Daoy (cell line): ENCODE results near the gene XRCC3. TPM values are rescaled to one million over a fixed set of nuclear protein-coding genes. Genes with fewer than 3 reads are reported as not detected.
"Not testable (repeated sequence)": the region's sequence is repeated elsewhere in the genome, so short reads cannot be mapped to it uniquely, and the experiment has no call there.

Experiments used
- DNase-seq: peaks from one replicate; pipeline ENCODE4 v3.0.0-alpha.2; 2015; ENCODE audit warnings: low read depth
- total RNA-seq: library from RNA; depleted of rRNA; stranded (reverse); fragments of >200 nt; shearing (Covaris generic); gene quantifications from 2 replicates; pipeline ENCODE4 v1.2.3, GENCODE V29; 2014

Gene XRCC3
- total RNA-seq, 1 experiment from 2014 or later, result 48.5 TPM

- no peak for DNase-seq
Measured at GRCh38 chr14:103694572-103695026, 20.7 kb downstream of the XRCC3 start.

GRCh38 chr14:103693515-103693914, 21.7 kb downstream of the XRCC3 start:
- DNase-seq, result no peak

GRCh38 chr14:103692871-103693270, 22.4 kb downstream of the XRCC3 start:
- DNase-seq, result no peak

GRCh38 chr14:103692159-103692558, 23.1 kb downstream of the XRCC3 start:
- no peak for DNase-seq

GRCh38 chr14:103691655-103692054, 23.6 kb downstream of the XRCC3 start:
- DNase-seq, result not testable (repeated sequence)

GRCh38 chr14:103690332-103690731, 24.9 kb downstream of the XRCC3 start:
- DNase-seq, result no peak

GRCh38 chr14:103688906-103689902, 26.0 kb downstream of the XRCC3 start:
- no peak for DNase-seq

- no peak for DNase-seq
Measured at GRCh38 chr14:103688441-103688840, 26.8 kb downstream of the XRCC3 start.

GRCh38 chr14:103687712-103688111, 27.5 kb downstream of the XRCC3 start:
- no peak for DNase-seq

- DNase-seq, result no peak
Measured at GRCh38 chr14:103686831-103687485, 28.3 kb downstream of the XRCC3 start.

- DNase-seq, result no peak
Measured at GRCh38 chr14:103685276-103686211, 29.7 kb downstream of the XRCC3 start.

- DNase-seq, result no peak
Measured at GRCh38 chr14:103684871-103685270, 30.4 kb downstream of the XRCC3 start.

- no peak for DNase-seq
Measured at GRCh38 chr14:103684471-103684870, 30.8 kb downstream of the XRCC3 start.

GRCh38 chr14:103683139-103683538, 32.1 kb downstream of the XRCC3 start:
- no peak for DNase-seq

GRCh38 chr14:103680491-103681231, 34.6 kb downstream of the XRCC3 start:
- no peak for DNase-seq

GRCh38 chr14:103679351-103679750, 35.9 kb downstream of the XRCC3 start:
- peak; percentile 45 for DNase-seq

GRCh38 chr14:103676881-103677675, 38.2 kb downstream of the XRCC3 start:
- no peak for DNase-seq

- DNase-seq, result no peak
Measured at GRCh38 chr14:103675957-103676356, 39.3 kb downstream of the XRCC3 start.

GRCh38 chr14:103671911-103672310, 43.3 kb downstream of the XRCC3 start:
- no peak for DNase-seq

GRCh38 chr14:103669370-103669769, 45.9 kb downstream of the XRCC3 start:
- DNase-seq, result no peak
